RWPE2 (cell line): Measurements from ENCODE around the gene NFAM1.

Experiments used
- ATAC-seq: fragments of 200-7000 bp; cut with Tn5 transposase; 3 replicates; pipeline ENCODE4 v1.9.1; 2021; ENCODE audit warnings: low read depth
- DNase-seq: peaks from one replicate; pipeline ENCODE4 v3.0.0-alpha.2; 2020; ENCODE audit warnings: low spot score
- H3K27ac ChIP-seq: fragments of 450-650 bp; 2 replicates; pipeline ENCODE4 v1.5.1; 2017; ENCODE audit warnings: mild to moderate bottlenecking; ENCODE audit not compliant: poor library complexity, severe bottlenecking
- H3K27me3 ChIP-seq: fragments of 250-450 bp; sonication (Bioruptor Pico); 2 replicates; pipeline ENCODE4 v1.5.1; 2021; ENCODE audit warnings: mild to moderate bottlenecking, moderate library complexity; ENCODE audit not compliant: insufficient read depth, poor library complexity, severe bottlenecking
- H3K36me3 ChIP-seq: fragments of 250-450 bp; sonication (Bioruptor Pico); 2 replicates; pipeline ENCODE4 v1.5.1; 2020; ENCODE audit warnings: low read depth, mild to moderate bottlenecking, moderate library complexity
- H3K4me1 ChIP-seq: fragments of 250-450 bp; sonication (Bioruptor Pico); 2 replicates; pipeline ENCODE4 v1.5.1; 2021; ENCODE audit warnings: mild to moderate bottlenecking, moderate library complexity; ENCODE audit not compliant: insufficient read depth, poor library complexity, severe bottlenecking
- H3K4me3 ChIP-seq: fragments of 250-450 bp; sonication (Bioruptor Pico); 2 replicates; pipeline ENCODE4 v1.5.1; 2021; ENCODE audit warnings: mild to moderate bottlenecking, moderate library complexity; ENCODE audit not compliant: severe bottlenecking
- H3K9me3 ChIP-seq: fragments of 250-450 bp; sonication (Bioruptor Pico); 2 replicates; pipeline ENCODE4 v1.5.1; 2021; ENCODE audit warnings: mild to moderate bottlenecking, moderate library complexity; ENCODE audit not compliant: severe bottlenecking
- TF ChIP-seq, protein P1 (sequence below): fragments of 450-650 bp; IDR thresholded peaks from one replicate; pipeline ENCODE4 v1.5.1; 2017; ENCODE audit warnings: mild to moderate bottlenecking, moderate library complexity; ENCODE audit not compliant: poor library complexity, severe bottlenecking

The NFAM1 gene

DNA sequence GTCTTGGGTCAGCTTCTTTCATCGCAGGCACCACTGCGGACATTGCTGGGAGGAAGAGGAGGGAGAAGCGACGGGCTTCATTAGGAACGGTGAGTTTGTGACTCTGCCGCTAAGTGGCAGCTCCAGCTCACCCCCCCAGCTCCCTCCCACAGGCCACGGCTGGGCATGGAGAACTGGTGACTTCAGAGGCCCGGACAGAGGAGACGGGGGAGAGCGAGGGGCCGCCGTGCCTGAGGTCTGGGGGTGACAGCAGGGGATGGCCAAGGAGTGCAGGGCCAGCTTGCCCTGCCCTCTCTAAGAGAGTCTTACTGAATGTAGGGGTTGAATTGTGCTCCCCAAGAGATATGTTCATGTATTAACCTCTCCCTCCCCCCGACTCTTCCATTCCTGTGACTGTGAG is 13.9 kb upstream of the NFAM1 start:
- H3K27me3 ChIP-seq, result no peaks in the 10 kb centered on the region
- no peak overlapping the region for H3K4me3 ChIP-seq
- no peaks in the 10 kb centered on the region for H3K9me3 ChIP-seq
- ATAC-seq (no peak), DNase-seq (no peak)
- H3K36me3 ChIP-seq, result no peaks in the 10 kb centered on the region
- no peaks in the 10 kb centered on the region for H3K4me1 ChIP-seq
- no peak overlapping the region for H3K27ac ChIP-seq
- TF ChIP-seq, protein P1, sequence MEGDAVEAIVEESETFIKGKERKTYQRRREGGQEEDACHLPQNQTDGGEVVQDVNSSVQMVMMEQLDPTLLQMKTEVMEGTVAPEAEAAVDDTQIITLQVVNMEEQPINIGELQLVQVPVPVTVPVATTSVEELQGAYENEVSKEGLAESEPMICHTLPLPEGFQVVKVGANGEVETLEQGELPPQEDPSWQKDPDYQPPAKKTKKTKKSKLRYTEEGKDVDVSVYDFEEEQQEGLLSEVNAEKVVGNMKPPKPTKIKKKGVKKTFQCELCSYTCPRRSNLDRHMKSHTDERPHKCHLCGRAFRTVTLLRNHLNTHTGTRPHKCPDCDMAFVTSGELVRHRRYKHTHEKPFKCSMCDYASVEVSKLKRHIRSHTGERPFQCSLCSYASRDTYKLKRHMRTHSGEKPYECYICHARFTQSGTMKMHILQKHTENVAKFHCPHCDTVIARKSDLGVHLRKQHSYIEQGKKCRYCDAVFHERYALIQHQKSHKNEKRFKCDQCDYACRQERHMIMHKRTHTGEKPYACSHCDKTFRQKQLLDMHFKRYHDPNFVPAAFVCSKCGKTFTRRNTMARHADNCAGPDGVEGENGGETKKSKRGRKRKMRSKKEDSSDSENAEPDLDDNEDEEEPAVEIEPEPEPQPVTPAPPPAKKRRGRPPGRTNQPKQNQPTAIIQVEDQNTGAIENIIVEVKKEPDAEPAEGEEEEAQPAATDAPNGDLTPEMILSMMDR, result no peak

DNA sequence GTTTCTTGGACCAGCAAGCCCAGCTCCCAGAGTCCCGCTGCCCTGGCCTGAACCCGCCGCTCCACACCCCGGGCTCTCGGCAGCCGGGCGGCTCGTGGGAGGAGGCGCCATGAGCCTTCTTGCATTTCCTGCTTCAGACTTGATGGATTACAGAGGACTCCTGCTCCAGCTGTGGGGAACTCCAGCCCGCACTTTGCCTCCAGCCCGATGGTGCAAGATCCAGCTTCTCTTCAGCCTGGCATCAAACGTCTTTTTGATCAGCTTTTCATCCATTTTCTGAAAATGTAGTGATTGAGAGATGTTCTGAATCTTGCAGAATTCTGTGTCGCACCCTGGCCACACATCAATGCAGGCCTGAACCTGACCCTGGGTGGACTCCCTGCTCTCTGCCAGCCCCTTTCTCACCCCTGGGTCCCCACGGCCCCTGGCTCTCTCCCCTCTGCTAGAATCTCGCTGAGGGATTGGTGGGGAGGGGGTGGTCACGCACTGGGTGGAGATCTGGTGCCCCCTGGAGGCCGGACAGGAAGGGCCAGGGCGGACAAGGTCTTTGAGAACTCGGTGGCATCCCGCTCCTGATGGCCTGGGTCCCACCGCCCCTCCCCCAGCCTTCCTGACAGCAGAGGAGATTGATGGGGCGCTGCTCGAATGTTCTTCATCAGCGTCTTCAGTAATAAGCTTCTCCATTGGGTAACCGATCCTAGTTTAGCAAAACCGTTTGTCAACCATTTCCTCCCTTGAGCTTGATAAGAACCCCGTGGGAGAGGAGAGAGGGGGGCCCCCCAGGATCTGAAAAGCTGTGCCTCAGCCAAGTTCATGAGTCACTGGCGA is 12.1 kb upstream of the NFAM1 start:
- H3K27me3 ChIP-seq, result no peaks in the 10 kb centered on the region
- DNase-seq (no peak), ATAC-seq (peak; percentile 55; the same call in 2 of the 3 replicates)
- H3K36me3 ChIP-seq, result no peaks in the 10 kb centered on the region
- H3K27ac ChIP-seq, result no peak overlapping the region
- no peaks in the 10 kb centered on the region for H3K4me1 ChIP-seq
- no peaks in the 10 kb centered on the region for H3K9me3 ChIP-seq
- H3K4me3 ChIP-seq, result no peak overlapping the region
- TF ChIP-seq, protein P1, result peak; percentile 74

DNA sequence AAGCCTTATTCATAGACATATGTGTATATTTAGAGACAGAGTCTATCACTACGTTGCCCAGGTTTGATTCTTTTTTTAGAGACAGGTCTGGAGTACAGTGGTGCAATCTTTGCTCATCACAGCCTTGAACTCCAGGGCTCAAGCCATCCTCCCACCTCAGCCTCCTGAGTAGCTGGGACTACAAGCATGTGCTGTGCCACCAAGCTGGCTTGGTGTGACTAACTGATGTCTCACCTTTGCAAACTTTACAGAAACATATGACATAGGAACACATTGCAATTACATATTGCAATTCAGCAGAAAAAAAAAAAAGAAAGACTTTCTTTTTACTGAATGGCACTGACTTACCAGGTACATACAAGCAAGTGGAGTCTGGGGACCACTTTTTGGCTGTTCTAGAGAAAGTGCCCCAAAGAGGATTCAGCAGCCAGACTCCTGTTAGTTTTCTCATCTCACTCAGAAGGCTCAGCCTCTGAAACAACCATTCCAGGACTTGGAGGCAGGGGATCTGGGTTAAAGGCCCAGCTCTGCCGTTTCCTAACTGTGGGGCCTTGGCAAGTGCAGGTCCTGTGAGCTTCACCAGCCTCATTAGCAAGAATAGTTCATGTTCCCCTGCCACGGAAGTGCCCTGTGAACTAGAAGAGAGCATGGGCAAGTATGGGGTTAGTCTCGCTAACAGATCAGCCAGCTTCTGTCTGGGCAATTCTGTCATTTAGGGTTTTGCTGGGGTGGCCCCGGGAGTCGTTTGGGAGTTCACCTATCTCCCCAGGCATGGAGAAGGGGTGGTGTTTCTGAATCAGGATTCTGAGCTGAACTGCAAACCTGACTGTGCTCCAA is 11.3 kb upstream of the NFAM1 start:
- Histone ChIP-seq H3K4me1 (no peaks in the 10 kb centered on the region), H3K4me3 (no peak overlapping the region), H3K9me3 (no peaks in the 10 kb centered on the region), H3K27me3 (no peaks in the 10 kb centered on the region), H3K27ac (no peak overlapping the region), H3K36me3 (no peaks in the 10 kb centered on the region)
- TF ChIP-seq, protein P1, result no peak
- ATAC-seq, result no peak
- no peak for DNase-seq

DNA sequence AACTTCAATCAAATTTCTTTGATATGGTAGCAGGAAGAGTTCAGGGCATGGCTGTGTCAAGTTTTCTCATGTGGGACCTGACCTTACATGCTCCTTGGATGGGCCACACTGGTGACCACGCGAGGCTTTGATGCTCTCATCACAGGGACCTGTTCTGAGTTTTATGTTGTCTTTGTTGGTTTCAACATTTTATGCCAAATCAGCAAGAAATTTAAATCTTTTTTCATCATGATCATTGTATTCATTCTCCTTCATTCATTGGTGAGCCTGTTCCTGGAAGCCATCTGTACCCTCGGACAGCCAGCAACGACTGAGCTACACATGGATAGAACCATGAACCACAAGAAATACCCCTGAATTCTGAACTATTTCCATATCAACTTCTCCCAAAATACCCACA is 10.5 kb upstream of the NFAM1 start:
- no peak overlapping the region for H3K4me3 ChIP-seq
- H3K27ac ChIP-seq, result no peak overlapping the region
- H3K27me3 ChIP-seq, result no peaks in the 10 kb centered on the region
- no peak for DNase-seq
- no peaks in the 10 kb centered on the region for H3K36me3 ChIP-seq
- TF ChIP-seq, protein P1, result no peak
- no peaks in the 10 kb centered on the region for H3K9me3 ChIP-seq
- no peaks in the 10 kb centered on the region for H3K4me1 ChIP-seq
- ATAC-seq, result no peak
